SK-N-MC (cell line): ENCODE measurements around the gene CAPN11.

ENCODE experiments used
- DNase-seq: peaks from one replicate; pipeline ENCODE4 v3.0.0-alpha.2; 2011; ENCODE audit warnings: low read depth, low spot score
- H3K27ac ChIP-seq: fragments of 200-600 bp; sonication (generic); 2 replicates; pipeline ENCODE4 v1.5.1; 2016; ENCODE audit warnings: mixed run types
- H3K36me3 ChIP-seq: fragments of 200-600 bp; sonication (generic); 2 replicates; pipeline ENCODE4 v1.6.1; 2017; ENCODE audit warnings: antibody characterized with exemption, low read length, mixed read lengths; ENCODE audit not compliant: insufficient read depth
- H3K4me3 ChIP-seq: fragments of 200-600 bp; sonication (generic); 2 replicates; pipeline ENCODE4 v1.5.1; 2016
- H3K9ac ChIP-seq: fragments of 200-600 bp; sonication (generic); 2 replicates; pipeline ENCODE4 v1.8.0; 2017; ENCODE audit warnings: mixed run types, mixed read lengths; ENCODE audit not compliant: insufficient read length
- H3K9me3 ChIP-seq: fragments of 200-600 bp; sonication (generic); 2 replicates; pipeline ENCODE4 v1.6.1; 2017; ENCODE audit warnings: low read depth, mild to moderate bottlenecking, antibody characterized with exemption, low read length, moderate library complexity, mixed read lengths
- EZH2 ChIP-seq: fragments of 200-600 bp; sonication (generic); IDR thresholded peaks from one replicate; pipeline ENCODE4 v1.6.1; 2017; ENCODE audit warnings: antibody characterized with exemption
- FOXP2 ChIP-seq: optimal IDR thresholded peaks from 2 replicates; pipeline ENCODE3; 2011; ENCODE audit warnings: mild to moderate bottlenecking, moderate library complexity; ENCODE audit not compliant: insufficient read depth; ENCODE audit errors: extremely low read length, control extremely low read depth
- POLR2AphosphoS5 ChIP-seq: IDR thresholded peaks from 2 replicates; pipeline ENCODE4 v1.6.1; 2012; ENCODE audit warnings: mild to moderate bottlenecking, low read depth, low read length, borderline replicate concordance

The CAPN11 gene

GRCh38 chr6:44128020-44128917 is 30.4 kb upstream of the CAPN11 start:
- TF ChIP-seq POLR2AphosphoS5 (no peak), EZH2 (no peak), FOXP2 (no peak)

GRCh38 chr6:44129841-44130322 is 28.7 kb upstream of the CAPN11 start:
- no peak overlapping the region for H3K27ac ChIP-seq
- no peak overlapping the region for H3K4me3 ChIP-seq
- TF ChIP-seq POLR2AphosphoS5: no peak
- TF ChIP-seq EZH2: no peak
- TF ChIP-seq FOXP2: no peak
- no peaks in the 10 kb centered on the region for H3K9me3 ChIP-seq
- no peak for DNase-seq
- H3K36me3 ChIP-seq: no peaks in the 10 kb centered on the region; the same call in 1 of the 2 replicates
- no peak overlapping the region for H3K9ac ChIP-seq

More at GRCh38 chr6:44128020-44128917, 30.4 kb upstream of the CAPN11 start:
- Histone ChIP-seq H3K36me3 (no peaks in the 10 kb centered on the region), H3K4me3 (peak overlapping the region; percentile 88), H3K9me3 (no peaks in the 10 kb centered on the region), H3K9ac (peak overlapping the region; percentile 87), H3K27ac (no peak overlapping the region)
- DNase-seq: no peak

- DNase-seq: no peak
- H3K9me3 ChIP-seq: no peaks in the 10 kb centered on the region
- H3K9ac ChIP-seq: no peak overlapping the region
- H3K36me3 ChIP-seq: no peaks in the 10 kb centered on the region; the same call in 1 of the 2 replicates
- H3K4me3 ChIP-seq: no peak overlapping the region
- TF ChIP-seq FOXP2: no peak
- no peak for TF ChIP-seq POLR2AphosphoS5
- no peak for TF ChIP-seq EZH2
- H3K27ac ChIP-seq: peak overlapping the region; percentile 86; the same call in 1 of the 2 replicates
Measured at GRCh38 chr6:44131892-44132291, 26.7 kb upstream of the CAPN11 start.

GRCh38 chr6:44132476-44132875 is 26.1 kb upstream of the CAPN11 start:
- H3K9ac ChIP-seq: no peak overlapping the region
- no peak for DNase-seq
- peaks cover 6% of the 10 kb centered on the region; the same call in 1 of the 2 replicates for H3K36me3 ChIP-seq
- peak overlapping the region; percentile 86 for H3K27ac ChIP-seq
- H3K4me3 ChIP-seq: no peak overlapping the region; the same call in 1 of the 2 replicates
- no peaks in the 10 kb centered on the region for H3K9me3 ChIP-seq
- TF ChIP-seq FOXP2 (no peak), EZH2 (no peak), POLR2AphosphoS5 (no peak)

- Histone ChIP-seq H3K36me3 (peaks cover 6% of the 10 kb centered on the region; the same call in 1 of the 2 replicates), H3K4me3 (peak overlapping the region; percentile 77), H3K27ac (peak overlapping the region; percentile 86), H3K9ac (no peak overlapping the region), H3K9me3 (no peaks in the 10 kb centered on the region)
- peak; percentile 29 for TF ChIP-seq FOXP2
- TF ChIP-seq EZH2: no peak
- DNase-seq: peak; percentile 55
Measured at GRCh38 chr6:44133003-44133931, 25.4 kb upstream of the CAPN11 start.

- H3K27ac ChIP-seq: peak overlapping the region; percentile 86
- H3K9ac ChIP-seq: no peak overlapping the region
- TF ChIP-seq FOXP2 (no peak), POLR2AphosphoS5 (no peak), EZH2 (no peak)
- H3K9me3 ChIP-seq: no peaks in the 10 kb centered on the region
- H3K36me3 ChIP-seq: peaks cover 6% of the 10 kb centered on the region; the same call in 1 of the 2 replicates
- peak overlapping the region; percentile 77 for H3K4me3 ChIP-seq
- DNase-seq: no peak
Measured at GRCh38 chr6:44133981-44134711, 24.5 kb upstream of the CAPN11 start.

- peaks cover 14% of the 10 kb centered on the region; the same call in 1 of the 2 replicates for H3K36me3 ChIP-seq
- peak overlapping the region; percentile 81 for H3K27ac ChIP-seq
- H3K9me3 ChIP-seq: no peaks in the 10 kb centered on the region
- H3K4me3 ChIP-seq: 0 out of 2 replicates have a peak overlapping the region, but pooled peaks have one; percentile 28
- no peak overlapping the region for H3K9ac ChIP-seq
- no peak for DNase-seq
- no peak for TF ChIP-seq FOXP2
Measured at GRCh38 chr6:44135173-44135758, 23.4 kb upstream of the CAPN11 start.
